OCI-LY7 (cell line): ENCODE measurements around the gene MUSK. TPM values are rescaled to one million over a fixed set of nuclear protein-coding genes. Genes with fewer than 3 reads are reported as not detected.

Source experiments
- BruUV-seq: library from RNA; stranded (reverse); fragments of 400-500 nt; replicated peaks from 2 replicates; lab custom pipeline; 2021; lab: Mats Ljungman, UMichigan
- CTCF ChIA-PET: fragments of 300-600 bp; sonication (Branson Sonifier 250); formaldehyde crosslinking; loops from one replicate; lab custom pipeline; 2022; ENCODE audit warnings: antibody characterized with exemption; ENCODE audit not compliant: unreplicated experiment; lab: Charles Lee
- POLR2A ChIA-PET: fragments of 300-600 bp; sonication (Branson Sonifier 250); formaldehyde crosslinking; loops from one replicate; lab custom pipeline; 2022; ENCODE audit warnings: antibody characterized with exemption; lab: Charles Lee
- DNase-seq: peaks from one replicate; pipeline ENCODE4 v3.0.0-alpha.2; 2015; ENCODE audit warnings: low spot score
- H2AFZ ChIP-seq: fragments of 200-600 bp; sonication (generic), shearing (Covaris generic); 2 replicates; pipeline ENCODE4 v1.6.1; 2014; ENCODE audit warnings: mild to moderate bottlenecking, antibody characterized with exemption, low read length, moderate library complexity
- H3K27ac ChIP-seq: fragments of 200-600 bp; sonication (generic); 2 replicates; pipeline ENCODE4 v1.5.1; 2014; ENCODE audit warnings: mixed run types, low read depth, mild to moderate bottlenecking, moderate library complexity, low read length, inconsistent platforms; ENCODE audit not compliant: poor library complexity, severe bottlenecking
- H3K36me3 ChIP-seq: fragments of 200-600 bp; sonication (generic); 2 replicates; pipeline ENCODE4 v1.6.1; 2014; ENCODE audit warnings: mild to moderate bottlenecking, antibody characterized with exemption, low read length, moderate library complexity, mixed read lengths; ENCODE audit not compliant: insufficient read depth
- H3K4me1 ChIP-seq: fragments of 200-600 bp; sonication (generic); 2 replicates; pipeline ENCODE4 v1.5.1; 2014; ENCODE audit warnings: mild to moderate bottlenecking, low read length; ENCODE audit not compliant: insufficient read depth, poor library complexity, severe bottlenecking
- H3K4me2 ChIP-seq: fragments of 200-600 bp; sonication (generic); 2 replicates; pipeline ENCODE4 v1.6.1; 2014; ENCODE audit warnings: mild to moderate bottlenecking, low read length
- H3K4me3 ChIP-seq: fragments of 200-600 bp; sonication (generic); 2 replicates; pipeline ENCODE4 v1.5.1; 2014; ENCODE audit warnings: mild to moderate bottlenecking, low read depth, low read length; ENCODE audit not compliant: poor library complexity, severe bottlenecking
- H3K79me2 ChIP-seq: fragments of 200-600 bp; sonication (generic); 2 replicates; pipeline ENCODE4 v1.6.1; 2016; ENCODE audit warnings: low read depth, mild to moderate bottlenecking, low read length, moderate library complexity, mixed read lengths; ENCODE audit not compliant: insufficient read depth
- H3K9me2 ChIP-seq: fragments of 200-600 bp; sonication (generic); 2 replicates; pipeline ENCODE4 v1.6.1; 2016; ENCODE audit warnings: mild to moderate bottlenecking, low read length, mixed read lengths; ENCODE audit not compliant: insufficient read depth
- H3K9me3 ChIP-seq: fragments of 200-600 bp; sonication (generic); 2 replicates; pipeline ENCODE4 v1.6.1; 2014; ENCODE audit warnings: mild to moderate bottlenecking, mixed run types, low read length, mixed read lengths
- H4K20me1 ChIP-seq: fragments of 200-600 bp; sonication (generic); 2 replicates; pipeline ENCODE4 v1.6.1; 2014; ENCODE audit warnings: mild to moderate bottlenecking, antibody characterized with exemption, low read length, moderate library complexity, mixed read lengths; ENCODE audit not compliant: insufficient read depth
- CTCF ChIP-seq: fragments of 200-600 bp; sonication (generic); conservative IDR thresholded peaks from 2 replicates; pipeline ENCODE4 v1.5.1; 2014; ENCODE audit warnings: mild to moderate bottlenecking, antibody characterized with exemption, low read length, moderate library complexity, mixed read lengths
- EZH2phosphoT487 ChIP-seq: fragments of 200-600 bp; sonication (generic); IDR thresholded peaks from 2 replicates; pipeline ENCODE4 v1.6.1; 2018; ENCODE audit warnings: low read depth, borderline replicate concordance, mild to moderate bottlenecking, mixed run types, antibody characterized with exemption, low read length, moderate library complexity, mixed read lengths
- intact Hi-C: fragments of 100-400 bp; cut with micrococcal nuclease; formaldehyde crosslinking; loops from one replicate; pipeline ENCODE4 v1.10.0; 2022; ENCODE audit not compliant: unreplicated experiment
- total RNA-seq, 2 experiments: library from RNA; depleted of rRNA in 1 of 2; stranded (reverse); fragments of >200 nt in 1 of 2; shearing (Covaris generic) in 1 of 2; gene quantifications; 2 replicates each; pipeline ENCODE4 v1.2.3, GENCODE V29; 2014 to 2022

MUSK gene
- total RNA-seq, 2 experiments from 2014 or later = not detected

- Histone ChIP-seq H4K20me1 (no peaks in the 10 kb centered on the region), H3K27ac (no peak overlapping the region), H3K36me3 (no peaks in the 10 kb centered on the region), H3K4me1 (no peaks in the 10 kb centered on the region), H3K4me3 (no peak overlapping the region), H3K9me2 (no peaks in the 10 kb centered on the region), H2AFZ (no peak overlapping the region), H3K4me2 (no peak overlapping the region), H3K9me3 (no peaks in the 10 kb centered on the region), H3K79me2 (no peaks in the 10 kb centered on the region)
- DNase-seq = no peak
- BruUV-seq = no TSS peak
- ChIA-PET CTCF (no interaction called here), POLR2A (no interaction called here)
- TF ChIP-seq CTCF (no peak), EZH2phosphoT487 (no peak)
- intact Hi-C loops = no loop called here
Measured at GRCh38 chr9:110744715-110745384, 76.3 kb downstream of the MUSK start.

DNA sequence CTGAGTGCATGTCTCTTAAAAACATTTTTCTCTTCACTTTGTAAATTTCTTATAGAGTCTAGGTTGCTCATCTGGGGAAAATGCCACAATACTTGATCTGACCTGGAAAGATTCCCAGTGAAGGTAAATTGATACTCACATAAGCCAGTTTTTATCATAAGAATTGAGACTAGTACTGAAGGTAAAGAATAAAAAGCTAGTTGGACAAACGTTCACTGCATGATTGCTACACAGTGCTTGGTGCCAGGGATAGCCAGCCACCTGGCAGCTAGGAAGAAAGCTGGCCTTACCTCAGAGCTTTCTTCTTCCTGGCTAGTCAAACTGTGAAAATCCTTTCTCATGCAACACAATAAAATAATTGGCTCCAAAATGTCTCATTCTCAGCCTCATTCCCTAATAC, 77.1 kb downstream of the MUSK start:
- CTCF ChIA-PET = no interaction called here
- no peak overlapping the region for H3K27ac ChIP-seq
- no peak overlapping the region for H2AFZ ChIP-seq
- intact Hi-C loops = no loop called here
- no peaks in the 10 kb centered on the region for H3K36me3 ChIP-seq
- no peak overlapping the region for H3K4me3 ChIP-seq
- H3K9me2 ChIP-seq = no peaks in the 10 kb centered on the region
- no peaks in the 10 kb centered on the region for H4K20me1 ChIP-seq
- POLR2A ChIA-PET = no interaction called here
- no peaks in the 10 kb centered on the region for H3K79me2 ChIP-seq
- H3K4me2 ChIP-seq = no peak overlapping the region
- H3K9me3 ChIP-seq = no peaks in the 10 kb centered on the region
- TF ChIP-seq CTCF (no peak), EZH2phosphoT487 (no peak)
- no peaks in the 10 kb centered on the region for H3K4me1 ChIP-seq
- DNase-seq = no peak
- BruUV-seq = no TSS peak

DNA sequence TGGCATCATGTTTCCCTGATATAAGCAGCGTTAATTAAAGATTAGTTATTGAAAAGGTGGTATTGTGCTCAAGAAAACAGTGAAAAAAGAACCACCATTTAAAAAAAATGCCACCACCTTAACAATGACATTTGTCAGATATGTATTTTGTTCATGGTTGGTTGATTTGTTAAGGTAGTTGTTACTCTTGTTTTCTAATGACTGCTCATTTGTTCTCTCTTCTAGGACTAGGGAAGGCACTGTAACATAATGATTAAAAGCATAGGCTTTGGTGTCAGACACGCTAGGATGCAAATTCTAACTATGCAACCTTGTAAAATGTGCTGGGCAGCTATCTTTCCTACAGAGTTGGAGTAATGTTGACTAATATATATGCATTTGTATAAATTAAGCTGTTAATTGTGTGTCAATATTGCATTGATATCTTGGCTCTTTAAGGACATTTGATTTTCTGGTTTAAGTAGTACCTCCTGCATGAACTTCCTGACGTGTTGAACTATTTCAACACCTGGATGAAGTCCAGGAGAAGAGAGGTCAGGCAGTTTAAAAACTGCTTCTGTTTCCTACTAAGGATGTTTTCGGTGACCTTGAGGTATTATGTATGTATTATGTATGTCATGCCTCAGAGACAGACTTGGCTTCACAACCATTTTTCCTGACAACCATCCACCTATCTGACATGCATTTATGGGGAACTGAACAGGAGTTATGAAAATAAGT, 77.8 kb downstream of the MUSK start:
- Histone ChIP-seq H3K4me2 (no peak overlapping the region), H4K20me1 (no peaks in the 10 kb centered on the region), H3K4me3 (no peak overlapping the region), H3K4me1 (no peaks in the 10 kb centered on the region), H3K79me2 (no peaks in the 10 kb centered on the region), H3K9me3 (no peaks in the 10 kb centered on the region), H2AFZ (no peak overlapping the region), H3K27ac (no peak overlapping the region), H3K36me3 (no peaks in the 10 kb centered on the region), H3K9me2 (no peaks in the 10 kb centered on the region)
- ChIA-PET POLR2A (no interaction called here), CTCF (no interaction called here)
- no TSS peak for BruUV-seq
- no peak for DNase-seq
- no peak for TF ChIP-seq EZH2phosphoT487
- intact Hi-C loops = no loop called here
